GDM1 (cell line): ENCODE measurements around the gene RPL11.
"Not testable (repeated sequence)": the region's sequence is repeated elsewhere in the genome, so short reads cannot be mapped to it uniquely, and the experiment has no call there.

Experiments
- DNase-seq: peaks from one replicate; lab custom pipeline; 2025; lab: John Stamatoyannopoulos, UW

Gene RPL11

DNA sequence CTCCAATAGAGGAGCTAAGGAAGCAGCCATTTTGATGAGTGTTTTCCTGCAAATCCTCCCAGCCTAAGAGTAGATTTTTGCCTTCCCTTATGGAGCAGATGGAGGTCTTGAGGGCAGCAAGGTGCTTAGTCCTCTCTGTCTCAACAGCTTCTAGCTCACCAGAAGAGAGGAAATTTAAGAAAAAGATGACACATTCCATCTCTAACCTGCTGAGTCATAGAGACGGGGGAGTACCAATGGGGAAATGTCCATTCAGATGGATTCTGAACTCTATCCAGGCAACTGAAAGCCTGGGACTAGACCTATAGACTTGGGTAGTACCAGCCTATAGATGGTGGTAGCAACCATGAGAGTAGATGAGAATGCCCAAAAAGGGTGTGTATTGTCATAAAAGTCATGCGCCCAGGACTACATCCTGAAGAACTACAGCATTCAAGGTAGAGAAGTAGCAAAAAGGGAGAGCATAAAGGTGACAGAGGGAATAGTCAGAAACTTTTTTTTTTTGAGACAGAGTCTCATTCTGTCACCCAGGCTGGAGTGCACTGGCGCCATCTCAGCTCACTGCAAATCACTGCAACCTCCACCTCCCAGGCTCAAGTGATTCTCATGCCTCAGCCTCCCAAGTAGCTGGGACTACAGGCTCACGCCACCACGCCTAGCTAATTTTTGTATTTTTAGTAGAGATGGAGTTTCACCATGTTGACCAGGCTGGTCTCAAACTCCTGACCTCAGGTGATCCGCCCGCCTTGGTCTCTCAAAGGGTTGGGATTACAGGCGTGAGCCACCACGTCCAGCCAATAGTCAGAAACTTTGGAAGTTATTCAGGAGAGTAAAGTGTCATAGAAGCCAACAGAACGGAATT lies 41.0 kb downstream of the RPL11 start:
- no peak for DNase-seq

DNA sequence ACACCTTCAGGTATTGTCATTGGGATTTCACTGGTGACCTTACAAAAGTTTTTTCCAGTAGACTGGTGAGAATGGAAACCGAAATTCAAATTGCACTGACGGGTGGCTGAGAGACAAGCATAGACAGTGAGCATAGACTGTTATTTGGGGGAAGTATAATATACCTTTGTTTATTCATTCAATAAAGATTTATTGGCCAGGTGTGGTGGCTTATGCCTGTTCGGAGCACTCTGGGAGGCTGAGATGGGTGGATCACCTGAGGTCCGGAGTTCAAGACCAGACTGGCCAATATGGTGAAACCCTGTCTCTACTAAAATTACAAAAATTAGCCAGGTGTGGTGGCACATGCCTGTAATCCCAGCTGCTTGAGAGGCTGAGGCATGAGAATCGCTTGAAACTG lies 41.7 kb downstream of the RPL11 start:
- not testable (repeated sequence) for DNase-seq

DNA sequence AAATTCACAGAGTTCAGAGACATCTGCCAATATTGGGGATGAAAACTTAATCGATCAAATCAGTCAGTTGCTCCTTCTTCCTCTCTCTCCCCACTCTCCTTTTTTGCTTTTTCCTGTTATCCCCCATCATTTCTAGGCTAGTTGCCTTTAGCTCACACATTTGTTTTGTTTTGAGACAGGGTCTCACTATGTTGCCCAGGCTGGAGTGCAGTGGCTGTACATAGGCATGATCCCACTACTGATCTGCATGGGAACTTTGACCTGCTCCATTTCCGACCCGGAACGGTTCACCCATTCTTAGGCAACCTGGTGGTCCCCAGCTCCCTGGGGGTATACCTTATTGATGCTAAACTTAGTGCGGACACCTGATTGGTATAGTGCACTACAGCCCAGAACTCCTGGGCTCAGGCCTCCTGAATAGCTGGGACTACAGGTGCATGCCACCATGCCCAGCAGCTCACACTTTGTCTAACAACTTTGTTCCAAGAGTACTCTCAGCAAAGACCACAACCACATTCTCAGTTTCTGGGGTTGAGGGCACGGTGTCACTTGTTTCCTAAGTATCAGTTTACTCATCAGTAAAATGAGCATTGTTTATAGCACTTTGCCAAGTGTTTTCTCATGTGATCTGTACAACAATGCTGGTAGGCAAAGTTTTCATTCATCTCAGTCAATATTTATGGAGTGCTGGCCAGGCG lies 45.0 kb downstream of the RPL11 start:
- no peak for DNase-seq

DNA sequence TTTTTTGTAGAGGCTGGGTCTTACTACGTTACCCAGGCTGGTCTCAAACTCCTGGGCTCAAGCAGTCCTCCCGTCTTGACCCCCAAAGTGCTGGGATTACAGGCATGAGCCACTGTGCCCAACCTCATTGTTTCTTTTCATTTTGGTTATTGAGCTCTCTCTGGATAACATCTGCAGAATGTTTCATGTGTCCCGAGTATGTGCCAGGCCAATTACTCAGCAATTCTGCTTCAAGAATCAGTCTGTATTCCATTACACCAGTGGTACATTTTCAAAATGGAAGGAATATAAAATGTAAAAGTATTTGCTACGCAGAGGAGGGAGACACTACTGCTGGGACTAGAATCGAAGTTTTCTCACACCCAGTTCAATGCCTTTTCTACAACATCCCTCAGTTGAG lies 50.0 kb downstream of the RPL11 start:
- no peak for DNase-seq

DNA sequence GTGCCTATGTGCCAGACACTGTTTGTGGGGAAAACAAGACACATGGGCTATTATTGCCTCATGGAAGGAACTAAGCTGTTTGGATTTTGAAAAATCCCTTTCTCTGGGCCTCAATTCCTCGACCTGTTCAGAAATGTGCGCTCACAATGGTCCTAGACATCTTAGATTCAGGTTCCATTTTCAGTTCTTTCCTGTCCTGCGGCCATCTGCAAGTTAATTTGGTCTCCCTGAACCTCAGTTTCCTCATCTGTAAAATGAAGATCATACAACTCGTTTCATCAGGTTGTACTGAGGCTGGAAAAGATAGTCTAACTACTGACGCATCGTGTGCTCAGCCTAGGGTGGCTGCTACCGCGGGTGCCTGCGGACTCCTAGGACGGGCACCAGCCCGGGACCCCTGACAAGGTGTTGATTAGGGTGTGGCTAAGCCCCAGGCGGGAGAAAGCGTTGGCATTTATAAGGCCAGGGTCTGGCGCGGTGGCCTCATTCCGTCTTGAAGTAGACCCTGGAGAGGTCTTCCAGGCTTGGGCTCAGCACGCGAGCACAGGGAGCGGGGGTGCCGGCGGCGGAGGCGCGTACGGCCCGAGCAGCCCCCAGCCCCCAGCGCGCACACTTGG lies 51.2 kb downstream of the RPL11 start:
- DNase-seq: no peak

DNA sequence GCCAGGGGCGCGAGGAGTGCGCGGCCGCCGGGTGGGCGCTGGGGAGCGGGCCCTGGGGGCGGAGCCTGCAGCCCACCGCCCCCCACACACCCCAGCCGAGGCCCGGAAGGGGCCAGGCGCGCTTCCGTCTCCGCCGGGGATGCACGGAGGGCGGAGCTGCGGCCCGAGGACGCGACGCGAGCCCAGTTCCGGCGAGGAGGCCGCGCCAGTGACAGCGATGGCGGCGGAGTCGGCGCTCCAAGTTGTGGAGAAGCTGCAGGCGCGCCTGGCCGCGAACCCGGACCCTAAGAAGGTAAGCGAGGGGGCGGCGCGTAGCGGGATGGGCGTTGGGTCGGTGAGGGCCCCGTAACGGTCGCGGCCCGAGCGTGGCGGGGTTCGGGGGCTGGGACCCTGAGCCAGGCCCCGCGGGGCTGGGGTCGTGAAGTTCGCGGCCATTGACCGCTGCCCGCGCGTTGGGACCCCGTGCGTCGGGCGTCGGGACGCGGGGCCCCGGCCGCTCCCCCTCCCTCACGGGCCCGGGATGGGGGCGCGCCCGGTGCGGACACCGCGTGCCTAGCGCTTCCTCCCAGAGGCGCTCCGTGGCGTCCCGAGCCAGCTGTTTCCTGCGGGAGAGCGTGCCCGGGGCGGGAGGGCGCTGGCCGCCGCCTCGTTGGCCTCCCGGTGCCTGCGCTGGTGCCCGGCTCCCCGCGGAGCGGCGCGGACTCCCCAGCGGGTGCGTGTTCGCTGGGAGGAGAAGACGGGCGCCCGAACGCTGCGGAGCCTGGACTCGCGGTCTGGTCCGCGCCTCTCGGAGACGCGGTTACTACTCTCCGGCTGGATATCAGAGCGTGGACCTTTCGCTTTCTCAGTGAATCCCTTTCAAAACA lies 51.9 kb downstream of the RPL11 start, which contains the start of gene ELOA:
Gene ELOA (plus strand): TSS at position 185 of the 866 bp plus-strand sequence. CDS start 33 bp downstream, at position 218.
- peak; percentile 78 for DNase-seq

DNA sequence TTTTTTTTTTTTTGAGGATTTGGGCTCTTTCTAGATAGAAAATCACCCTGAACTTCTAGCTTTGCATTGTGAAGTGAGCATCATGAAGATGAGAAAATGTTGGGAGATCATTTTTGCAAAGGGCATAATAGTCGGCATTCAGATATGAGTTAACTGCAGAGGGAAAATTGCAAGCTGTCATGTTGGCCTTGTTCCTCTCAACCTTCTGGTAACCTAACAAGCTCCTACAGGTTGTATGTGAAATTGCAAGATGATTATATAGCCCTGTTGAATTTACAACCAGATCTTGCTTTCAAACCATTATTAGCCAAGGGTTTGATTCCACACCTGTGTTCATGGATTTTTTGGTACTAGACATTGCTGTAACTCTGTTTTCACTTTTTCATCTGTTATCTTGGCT lies 53.9 kb downstream of the RPL11 start:
- no peak for DNase-seq
